Loucy (cell line): ENCODE data around the gene PNPLA1.

Experiments used
- H2AFZ ChIP-seq: fragments of 200-600 bp; sonication (generic); 2 replicates; pipeline ENCODE4 v1.6.0; 2016; ENCODE audit warnings: antibody characterized with exemption, mild to moderate bottlenecking, low read length, moderate library complexity
- H3F3A ChIP-seq: fragments of 200-600 bp; 2 replicates; pipeline ENCODE4 v1.6.0; 2016; ENCODE audit warnings: antibody characterized with exemption, low read depth, mild to moderate bottlenecking
- H3K27me3 ChIP-seq: fragments of 200-600 bp; sonication (generic); 2 replicates; pipeline ENCODE4 v1.6.1; 2014; ENCODE audit warnings: low read length, mild to moderate bottlenecking; ENCODE audit not compliant: insufficient read depth, poor library complexity, severe bottlenecking
- H3K36me3 ChIP-seq: fragments of 200-600 bp; sonication (generic); 2 replicates; pipeline ENCODE4 v1.6.1; 2016; ENCODE audit warnings: low read length; ENCODE audit not compliant: insufficient read depth
- H3K4me1 ChIP-seq: fragments of 200-600 bp; sonication (generic); 2 replicates; pipeline ENCODE4 v1.5.1; 2014; ENCODE audit warnings: low read length, mild to moderate bottlenecking; ENCODE audit not compliant: insufficient read depth, poor library complexity, severe bottlenecking
- H3K4me2 ChIP-seq: fragments of 200-600 bp; sonication (generic); 2 replicates; pipeline ENCODE4 v1.6.0; 2014; ENCODE audit warnings: antibody characterized with exemption, low read length, low read depth, mild to moderate bottlenecking; ENCODE audit not compliant: poor library complexity, severe bottlenecking
- H3K4me3 ChIP-seq: fragments of 200-600 bp; sonication (generic); 2 replicates; pipeline ENCODE4 v1.5.1; 2014; ENCODE audit warnings: low read length, mild to moderate bottlenecking, mixed read lengths; ENCODE audit not compliant: poor library complexity, severe bottlenecking
- H3K79me2 ChIP-seq: fragments of 200-600 bp; sonication (generic); 2 replicates; pipeline ENCODE4 v1.6.1; 2014; ENCODE audit warnings: low read length; ENCODE audit not compliant: insufficient read depth
- H3K9ac ChIP-seq: fragments of 200-600 bp; sonication (generic); 2 replicates; pipeline ENCODE4 v1.6.0; 2014; ENCODE audit warnings: mild to moderate bottlenecking, low read depth, low read length, moderate library complexity; ENCODE audit not compliant: poor library complexity, severe bottlenecking
- H3K9me2 ChIP-seq: fragments of 200-600 bp; sonication (generic); replicated peaks from 2 replicates; pipeline ENCODE4 v1.6.1; 2016; ENCODE audit warnings: low read depth, low read length, mixed read lengths
- H3K9me3 ChIP-seq: fragments of 200-600 bp; sonication (generic); 2 replicates; pipeline ENCODE4 v1.6.1; 2014; ENCODE audit warnings: mild to moderate bottlenecking, antibody characterized with exemption, low read length, low read depth; ENCODE audit not compliant: insufficient read depth
- H4K20me1 ChIP-seq: fragments of 200-600 bp; sonication (generic); 2 replicates; pipeline ENCODE4 v1.6.0; 2014; ENCODE audit warnings: antibody characterized with exemption, low read length, mild to moderate bottlenecking; ENCODE audit not compliant: insufficient read depth, poor library complexity, severe bottlenecking
- EZH2phosphoT487 ChIP-seq: fragments of 200-600 bp; IDR thresholded peaks from 2 replicates; pipeline ENCODE4 v1.6.1; 2018; ENCODE audit warnings: antibody characterized with exemption, mild to moderate bottlenecking, moderate library complexity, borderline replicate concordance
- TF ChIP-seq, protein P1 (sequence below): fragments of 200-600 bp; sonication (generic); conservative IDR thresholded peaks from 2 replicates; pipeline ENCODE4 v1.5.1; 2014; ENCODE audit warnings: mild to moderate bottlenecking, antibody characterized with exemption, low read length

The PNPLA1 gene

DNA sequence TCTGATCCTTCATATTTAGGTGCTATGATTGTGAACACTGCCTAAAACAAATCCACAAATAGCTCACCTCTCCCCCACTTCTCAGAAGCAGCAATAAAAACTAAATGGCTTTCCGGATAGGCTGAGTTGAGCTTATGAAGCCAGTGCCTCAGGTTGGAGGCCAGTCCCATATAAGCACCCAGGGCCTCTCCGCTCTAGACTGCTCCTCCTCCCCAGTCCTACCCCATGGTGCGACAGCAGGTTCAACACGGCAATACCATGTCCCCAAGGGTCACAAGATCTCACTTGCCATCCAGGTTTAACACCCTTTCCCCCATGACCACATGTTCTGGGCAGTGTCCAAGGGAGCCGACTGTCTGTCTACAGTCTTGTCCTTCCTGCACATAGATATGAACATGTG is 46.1 kb downstream of the PNPLA1 start:
- Histone ChIP-seq H3K36me3 (no peaks in the 10 kb centered on the region), H3F3A (no peaks in the 10 kb centered on the region), H3K9ac (no peak overlapping the region), H3K4me1 (no peaks in the 10 kb centered on the region), H3K4me3 (no peak overlapping the region), H2AFZ (no peak overlapping the region), H4K20me1 (no peaks in the 10 kb centered on the region), H3K4me2 (no peak overlapping the region), H3K79me2 (no peaks in the 10 kb centered on the region), H3K9me3 (no peaks in the 10 kb centered on the region), H3K27me3 (no peaks in the 10 kb centered on the region), H3K9me2 (no peaks in the 10 kb centered on the region)
- TF ChIP-seq EZH2phosphoT487 = no peak
- TF ChIP-seq, protein P1, sequence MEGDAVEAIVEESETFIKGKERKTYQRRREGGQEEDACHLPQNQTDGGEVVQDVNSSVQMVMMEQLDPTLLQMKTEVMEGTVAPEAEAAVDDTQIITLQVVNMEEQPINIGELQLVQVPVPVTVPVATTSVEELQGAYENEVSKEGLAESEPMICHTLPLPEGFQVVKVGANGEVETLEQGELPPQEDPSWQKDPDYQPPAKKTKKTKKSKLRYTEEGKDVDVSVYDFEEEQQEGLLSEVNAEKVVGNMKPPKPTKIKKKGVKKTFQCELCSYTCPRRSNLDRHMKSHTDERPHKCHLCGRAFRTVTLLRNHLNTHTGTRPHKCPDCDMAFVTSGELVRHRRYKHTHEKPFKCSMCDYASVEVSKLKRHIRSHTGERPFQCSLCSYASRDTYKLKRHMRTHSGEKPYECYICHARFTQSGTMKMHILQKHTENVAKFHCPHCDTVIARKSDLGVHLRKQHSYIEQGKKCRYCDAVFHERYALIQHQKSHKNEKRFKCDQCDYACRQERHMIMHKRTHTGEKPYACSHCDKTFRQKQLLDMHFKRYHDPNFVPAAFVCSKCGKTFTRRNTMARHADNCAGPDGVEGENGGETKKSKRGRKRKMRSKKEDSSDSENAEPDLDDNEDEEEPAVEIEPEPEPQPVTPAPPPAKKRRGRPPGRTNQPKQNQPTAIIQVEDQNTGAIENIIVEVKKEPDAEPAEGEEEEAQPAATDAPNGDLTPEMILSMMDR = no peak

DNA sequence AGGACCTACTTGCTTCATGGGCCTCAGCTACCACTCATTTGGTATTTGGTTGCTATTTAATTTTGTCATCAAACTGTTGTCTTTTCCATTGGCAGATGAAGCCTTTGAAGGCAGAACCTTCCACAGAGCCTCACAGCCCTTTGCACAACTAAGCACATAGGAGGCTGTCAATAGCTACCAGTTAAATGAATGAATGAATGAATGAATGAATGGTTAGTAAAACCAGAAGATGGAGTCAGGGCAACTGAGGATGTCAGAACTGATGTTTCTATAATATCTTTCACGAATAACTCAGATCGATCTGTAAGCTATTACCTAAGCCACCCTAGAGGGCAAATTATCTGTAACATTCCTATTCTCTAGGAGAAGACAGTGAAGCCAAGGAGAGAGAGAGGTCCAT is 47.8 kb downstream of the PNPLA1 start:
- Histone ChIP-seq H3K9me3 (no peaks in the 10 kb centered on the region), H3K9me2 (no peaks in the 10 kb centered on the region), H3K36me3 (no peaks in the 10 kb centered on the region), H4K20me1 (no peaks in the 10 kb centered on the region), H3K4me2 (no peak overlapping the region), H3K4me3 (no peak overlapping the region), H3K4me1 (no peaks in the 10 kb centered on the region), H3K79me2 (no peaks in the 10 kb centered on the region), H2AFZ (no peak overlapping the region), H3K27me3 (no peaks in the 10 kb centered on the region), H3K9ac (no peak overlapping the region), H3F3A (no peaks in the 10 kb centered on the region)
- TF ChIP-seq, protein P1 = no peak
- TF ChIP-seq EZH2phosphoT487 = no peak

DNA sequence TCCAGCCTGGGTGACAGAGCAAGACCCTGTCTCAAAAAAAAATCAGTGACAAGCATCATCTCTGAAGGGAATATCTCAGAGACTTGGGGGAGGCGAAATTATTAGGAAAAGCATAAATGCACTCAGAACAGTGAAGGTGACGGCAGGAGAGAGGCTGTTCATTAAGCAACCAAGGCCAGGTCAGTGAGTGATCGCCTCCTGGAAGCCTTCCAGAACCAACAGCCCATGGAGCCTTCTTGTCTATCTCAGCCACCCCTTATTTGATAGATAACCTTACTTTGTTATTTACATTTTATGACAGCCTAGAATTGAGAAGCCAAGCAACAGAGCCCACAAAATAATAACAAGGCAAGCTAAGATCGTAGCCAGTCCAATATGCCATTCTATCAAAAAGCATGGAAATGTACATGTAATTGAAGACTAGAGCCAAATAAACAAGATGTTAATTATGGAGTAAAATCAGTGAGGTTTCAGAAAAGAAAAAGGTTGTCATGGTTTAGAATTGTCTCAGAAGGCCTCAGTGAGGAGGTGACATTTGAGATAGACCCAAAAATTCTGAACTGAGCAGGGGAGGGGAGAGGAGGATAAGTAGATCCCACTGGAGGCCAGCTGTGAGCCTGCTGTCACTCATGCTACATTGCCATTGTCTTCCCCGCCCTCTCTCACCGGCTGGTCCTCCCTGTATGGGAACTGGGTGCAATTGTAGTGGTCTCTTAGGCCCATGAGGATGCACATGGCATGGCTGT is 49.0 kb downstream of the PNPLA1 start:
- Histone ChIP-seq H3K27me3 (no peaks in the 10 kb centered on the region), H2AFZ (no peak overlapping the region), H3K4me1 (no peaks in the 10 kb centered on the region), H3K9me2 (no peaks in the 10 kb centered on the region), H3K9ac (no peak overlapping the region), H3F3A (no peaks in the 10 kb centered on the region), H3K4me3 (no peak overlapping the region), H3K9me3 (no peaks in the 10 kb centered on the region), H3K36me3 (no peaks in the 10 kb centered on the region), H3K4me2 (no peak overlapping the region), H3K79me2 (no peaks in the 10 kb centered on the region), H4K20me1 (no peaks in the 10 kb centered on the region)
- TF ChIP-seq EZH2phosphoT487 = no peak
- TF ChIP-seq, protein P1 = no peak
